Left cardiac atrium (tissue), 4 donors: ENCODE data around the gene NTM. TPM values are rescaled to one million over a fixed set of nuclear protein-coding genes. Genes with fewer than 3 reads are reported as not detected.

ENCODE experiments used
- ATAC-seq, 2 donors: fragments of 200-7000 bp; cut with Tn5 transposase; one replicate each; pipeline ENCODE4 v1.9.1; 2020; ENCODE audit warnings: mild to moderate bottlenecking in 2 of 2, moderate library complexity in 2 of 2
- DNase-seq: peaks from one replicate; pipeline ENCODE4 v3.0.0-alpha.2; 2020
- intact Hi-C, 2 donors: fragments of 100-400 bp; cut with DNase I; formaldehyde crosslinking; loops; one replicate each; pipeline versions ENCODE4 v1.14.1 to v1.15.1; 2022 to 2023
- total RNA-seq, 2 donors: library from RNA; stranded (reverse); fragmentation: NEBNext Ultra II Directional; extraction: Animal tissue kit (Norgen Biotek cat#: 25700); gene quantifications; one replicate each; pipeline ENCODE4 v1.2.1, GENCODE V29; 2021
- donor health status: DM: no; HTN: yes; CAD: no.
- donor health status: DM: no; HTN: yes; CAD: no; lungs with severe emphysema.
- donor health status: DM: yes; HTN: yes; CAD: no.
- donor health status: Dilated cardiomyopathy.

NTM gene
- total RNA-seq, 2 donors from 2014 or later = 21.5 to 37.4 TPM

DNA sequence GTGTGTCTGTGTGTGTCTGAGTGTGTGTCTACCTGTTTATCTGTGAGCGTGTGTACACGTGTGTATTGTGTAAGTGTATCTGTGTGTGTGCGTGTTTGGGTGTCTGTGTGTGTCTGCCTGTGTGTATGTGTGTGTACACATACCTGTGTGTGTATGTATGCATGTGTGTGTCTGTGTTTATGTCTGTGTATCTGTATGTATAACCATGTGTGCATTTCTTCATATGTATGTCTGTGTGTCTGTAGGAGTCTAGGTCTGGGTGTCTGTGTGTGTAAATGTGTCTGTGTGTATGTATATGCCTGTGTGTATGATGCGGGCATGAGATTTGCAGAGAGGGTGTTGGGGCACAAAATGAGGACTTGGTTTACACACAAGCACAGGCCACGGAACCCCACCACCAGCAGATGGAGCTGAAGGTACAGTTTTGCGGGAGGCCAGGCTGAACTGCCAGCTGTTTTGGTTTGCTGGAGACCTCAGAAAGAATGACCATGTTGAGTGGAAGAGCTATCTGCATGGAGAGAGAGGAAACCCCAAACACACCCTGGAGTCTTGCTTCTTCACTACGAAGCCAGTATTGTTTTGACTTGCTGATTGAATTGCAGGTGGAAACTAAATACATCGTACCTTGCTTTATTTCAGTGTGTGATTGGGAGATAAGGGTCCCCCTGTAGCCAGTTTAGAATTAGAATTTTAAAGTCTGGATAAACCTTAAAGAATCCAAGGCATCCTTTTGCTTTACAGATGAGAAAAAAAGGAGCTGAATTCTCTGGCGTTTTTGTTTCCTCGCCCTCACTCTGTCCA lies 497.2 kb downstream of the NTM start:
- peak; percentile 69 for DNase-seq
- ATAC-seq = peak; percentile 87 to 90
- intact Hi-C loops = loop anchor here in 1 of 2 donors (5.0 to 10.0 kb wide), 3 partner anchors 260 to 535 kb away; no protein-coding TSS in a partner anchor

DNA sequence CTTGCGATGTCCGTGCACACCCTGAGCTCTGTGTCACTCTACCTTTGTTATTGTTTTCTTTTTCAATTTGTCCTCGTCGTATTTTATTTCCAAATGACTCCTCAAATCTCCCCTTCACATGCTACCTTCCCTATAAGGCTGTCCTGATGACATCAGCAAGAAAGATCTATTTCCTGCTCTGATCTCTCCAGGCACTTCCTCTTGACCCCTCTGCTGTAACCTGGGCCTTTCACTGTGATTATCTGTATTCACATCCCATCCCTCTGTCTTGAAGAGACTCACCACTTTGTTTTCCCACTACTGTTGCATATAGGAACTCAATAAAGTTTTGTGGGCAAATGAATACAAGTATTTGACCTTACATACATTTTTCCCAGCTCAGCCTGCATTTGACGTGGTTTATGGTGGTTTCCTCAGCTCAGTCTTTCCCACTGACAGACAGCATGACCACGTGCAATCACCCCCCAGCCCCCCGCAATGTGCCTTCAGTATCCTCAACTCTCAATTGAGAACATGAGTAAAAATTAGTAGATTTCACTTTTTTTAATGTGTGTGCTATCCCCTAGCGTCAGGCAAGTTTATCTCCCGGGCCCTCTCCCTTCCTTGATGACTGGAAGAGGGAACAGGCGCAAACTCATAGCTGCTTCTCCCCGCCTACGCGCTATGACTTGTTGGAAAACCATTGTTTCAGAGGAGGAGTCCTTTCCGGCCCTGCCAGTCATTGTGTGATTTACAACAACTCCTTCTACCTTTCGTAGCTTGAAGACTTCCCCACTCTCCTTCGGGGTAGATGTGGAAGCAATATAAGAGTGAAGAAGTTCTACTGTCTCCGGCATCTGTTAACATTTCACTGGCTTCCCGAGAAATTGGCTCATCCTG lies 498.5 kb downstream of the NTM start:
- intact Hi-C loops = loop anchor here in 1 of 2 donors (5.0 to 10.0 kb wide), 3 partner anchors 258 to 533 kb away; no protein-coding TSS in a partner anchor
- DNase-seq (no peak), ATAC-seq (no peak)

DNA sequence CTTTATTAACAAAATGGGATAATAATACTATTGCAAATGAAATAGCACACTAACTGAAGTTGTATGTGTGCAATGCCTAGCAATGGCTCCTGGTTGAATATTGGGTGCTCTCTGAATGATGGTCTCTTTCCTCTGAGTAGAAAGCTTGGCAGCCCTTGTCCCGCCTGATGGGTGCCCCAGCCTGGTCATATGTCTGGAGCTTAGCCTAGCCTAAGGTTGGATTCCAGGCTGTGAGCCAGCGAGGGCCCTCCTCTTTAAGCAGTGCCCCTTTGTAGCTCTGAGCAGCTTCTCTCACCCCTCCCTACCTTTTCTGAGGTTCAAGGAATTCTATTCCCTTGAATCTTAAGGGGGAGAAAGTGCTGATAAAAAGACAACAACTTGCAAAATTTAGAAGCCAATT lies 499.9 kb downstream of the NTM start:
- DNase-seq = no peak
- ATAC-seq = no peak
- intact Hi-C loops = no loop called here

DNA sequence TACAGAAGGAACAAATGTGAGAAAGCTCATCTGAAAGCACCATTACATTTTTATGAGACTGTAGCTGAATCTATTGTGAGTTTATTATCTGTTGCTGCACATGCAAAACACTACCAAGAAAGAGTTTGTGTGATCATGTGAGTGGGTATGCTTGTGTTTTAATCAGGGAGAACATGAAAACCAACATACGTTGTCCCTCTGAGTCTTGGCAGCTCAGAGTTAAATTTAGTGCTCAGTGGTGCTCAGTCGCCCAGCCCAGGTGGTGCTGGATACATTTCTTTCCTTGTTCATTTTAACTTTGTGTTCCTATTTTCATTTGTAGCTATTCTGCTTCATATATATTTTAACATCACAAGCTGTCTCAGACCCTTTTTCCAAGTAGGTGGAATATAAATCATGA lies 500.6 kb downstream of the NTM start:
- no peak for ATAC-seq
- intact Hi-C loops = no loop called here
- DNase-seq = no peak

DNA sequence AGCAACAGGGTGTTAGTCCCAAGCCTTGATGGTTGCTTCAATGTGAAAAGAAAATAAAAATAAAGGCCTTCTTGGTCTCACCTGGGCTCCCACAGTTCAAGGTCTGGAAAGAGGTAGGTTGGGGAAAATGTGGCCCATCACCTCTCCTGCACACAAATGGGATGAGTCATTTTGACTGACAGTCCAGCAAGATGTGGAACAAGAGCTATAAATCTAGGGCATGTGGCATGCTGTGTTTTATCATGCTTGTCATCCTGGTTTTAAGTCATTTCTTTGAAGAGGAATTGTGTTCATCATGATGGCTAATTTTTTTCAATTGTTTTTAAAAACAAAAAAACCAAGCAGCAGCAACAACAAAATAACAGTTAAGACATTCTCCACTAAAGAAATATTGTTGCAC lies 503.7 kb downstream of the NTM start:
- DNase-seq (no peak), ATAC-seq (no peak)
- intact Hi-C loops = no loop called here

DNA sequence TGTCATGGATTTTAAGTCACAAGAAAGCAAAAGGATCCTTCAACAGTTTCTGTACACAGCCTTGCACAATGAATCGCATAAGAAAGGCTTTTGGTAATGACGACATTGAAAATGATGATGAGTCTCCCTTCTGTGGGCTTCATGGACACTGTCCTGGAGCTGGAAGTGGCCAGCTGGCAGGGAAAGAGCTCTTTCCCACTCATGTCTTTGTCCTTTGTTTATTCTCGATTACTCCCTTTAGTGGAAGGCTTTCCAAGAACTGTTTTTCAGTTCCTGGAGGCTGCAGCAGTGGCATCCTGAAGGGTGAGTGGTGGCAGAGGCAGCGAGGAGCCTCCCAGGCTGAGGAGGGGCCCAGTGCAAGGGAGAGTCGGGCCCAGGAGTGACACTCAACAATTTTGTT lies 505.2 kb downstream of the NTM start:
- peak; percentile 39 for DNase-seq

DNA sequence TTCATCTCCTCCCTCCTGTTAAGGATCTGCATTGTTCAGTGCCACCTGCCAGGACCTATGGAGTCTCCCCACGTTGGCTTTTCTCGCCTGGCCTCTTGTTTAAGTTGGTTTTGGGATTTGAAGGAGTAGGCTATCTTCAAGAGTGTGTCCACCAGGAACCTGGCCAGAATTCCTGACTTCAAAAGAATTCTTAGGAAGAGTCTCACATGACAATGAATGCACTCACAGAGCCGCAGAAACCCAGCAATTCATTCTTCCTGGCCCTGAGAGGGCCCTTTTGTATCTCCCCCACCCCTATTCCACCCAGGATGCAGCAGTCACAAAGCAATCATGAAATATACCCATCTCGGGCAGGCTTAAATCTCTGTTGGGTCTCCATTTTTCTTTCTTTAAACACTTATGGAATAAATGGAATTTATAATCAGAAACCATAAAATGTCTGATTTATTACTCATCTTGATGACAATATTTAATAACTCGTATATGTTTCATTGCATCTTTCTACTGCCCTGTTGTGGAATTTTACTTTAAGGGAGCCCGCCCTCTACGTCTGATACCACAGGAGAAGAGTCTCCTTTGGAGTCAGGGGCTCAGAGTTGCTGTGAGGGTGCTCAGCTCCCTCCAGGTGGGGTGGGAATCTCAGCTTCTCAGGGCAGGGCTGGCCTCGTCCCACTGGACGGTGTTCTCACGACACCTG lies 507.0 kb downstream of the NTM start:
- ATAC-seq = no peak
- no peak for DNase-seq
- intact Hi-C loops = no loop called here

More for the DNA sequence above, 505.2 kb downstream of the NTM start:
- intact Hi-C loops = no loop called here
- peak; percentile 44 to 71 for ATAC-seq

DNA sequence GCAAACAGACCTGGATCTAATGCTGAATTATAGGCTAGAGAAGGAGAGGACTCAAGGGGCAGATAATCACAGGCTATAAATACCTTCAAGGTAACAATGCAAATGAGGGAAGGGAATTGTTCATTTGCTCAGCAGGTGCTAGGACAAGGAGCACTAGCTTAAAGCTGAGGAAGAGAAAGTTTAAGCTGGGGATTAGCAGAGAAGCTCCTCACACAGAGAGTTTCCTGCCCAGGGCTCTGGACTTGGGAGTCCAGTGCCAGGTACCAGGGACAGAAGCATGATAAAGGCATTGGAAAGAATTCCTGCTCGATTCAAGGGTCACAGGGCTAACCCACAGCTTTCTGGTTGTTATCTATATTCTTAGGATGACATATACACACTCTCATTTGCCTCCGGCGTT lies 509.9 kb downstream of the NTM start:
- ATAC-seq (no peak), DNase-seq (no peak)
- intact Hi-C loops = no loop called here

DNA sequence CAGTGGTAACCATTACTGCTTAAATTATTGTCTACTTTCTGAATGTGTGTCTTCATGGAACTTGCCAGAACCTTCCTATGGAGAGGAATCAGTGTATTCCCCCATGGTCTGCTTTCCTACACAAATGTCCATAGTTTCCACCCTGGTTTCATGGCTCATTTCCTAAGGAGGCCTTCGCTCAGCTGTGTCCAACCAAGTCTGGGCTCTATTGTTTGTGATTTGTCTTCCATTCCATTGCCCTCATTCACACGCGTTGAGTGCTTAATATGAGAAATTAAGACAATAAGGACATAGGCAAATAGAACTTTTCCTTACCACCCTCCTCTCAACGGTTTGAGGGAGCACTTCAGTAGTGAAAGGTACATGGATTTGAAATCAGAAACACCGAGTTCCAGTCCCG lies 510.6 kb downstream of the NTM start:
- ATAC-seq = no peak
- intact Hi-C loops = no loop called here
- no peak for DNase-seq

DNA sequence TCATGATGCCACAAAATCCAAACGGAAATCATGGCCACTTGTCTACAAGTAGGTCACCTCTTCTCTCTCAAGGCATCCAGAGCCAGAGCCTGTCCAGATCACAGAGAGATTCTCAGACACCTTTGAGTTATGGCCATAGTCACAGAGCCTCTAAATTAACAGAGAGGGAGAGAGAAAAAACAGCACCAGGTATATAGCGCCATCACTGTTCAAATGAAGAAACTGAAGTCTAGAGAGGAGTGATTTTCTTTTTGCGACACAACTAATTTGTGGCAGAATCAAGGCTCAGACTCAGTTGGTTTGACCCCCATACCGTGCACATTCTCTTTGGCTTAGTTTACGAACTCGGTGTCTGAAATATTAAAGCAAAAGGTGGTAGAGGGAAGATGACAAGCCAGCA lies 512.9 kb downstream of the NTM start:
- intact Hi-C loops = no loop called here
- ATAC-seq (no peak), DNase-seq (no peak)

DNA sequence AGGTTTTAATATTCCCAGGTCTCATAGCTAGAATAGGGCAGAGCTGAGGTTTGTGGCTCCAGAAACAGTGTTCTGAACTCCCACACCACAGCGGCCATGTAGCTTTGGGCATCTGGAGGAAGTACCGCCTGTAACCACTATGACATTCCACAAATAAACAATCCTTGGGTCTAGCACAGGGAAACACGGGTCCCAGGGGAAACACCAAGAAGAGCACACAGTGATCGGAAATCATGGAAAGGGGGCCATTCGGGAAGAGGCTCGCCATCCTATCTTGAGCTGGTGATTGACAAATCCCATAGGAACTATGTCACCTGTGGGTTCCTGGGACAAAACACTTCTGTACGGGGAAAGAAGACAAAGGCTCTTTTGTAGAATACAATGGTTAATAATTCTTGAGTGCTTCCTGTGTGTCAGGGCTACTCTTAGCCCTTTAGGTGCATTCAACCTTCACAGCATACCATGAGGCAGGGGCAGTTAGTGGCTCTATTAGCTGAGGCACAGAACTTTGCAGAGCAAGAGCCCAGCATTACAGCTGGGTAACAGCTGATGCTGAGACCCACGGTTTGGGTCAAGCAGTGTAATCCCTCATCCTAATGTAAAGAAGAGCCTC lies 514.2 kb downstream of the NTM start:
- ATAC-seq (no peak), DNase-seq (no peak)
- intact Hi-C loops = no loop called here

DNA sequence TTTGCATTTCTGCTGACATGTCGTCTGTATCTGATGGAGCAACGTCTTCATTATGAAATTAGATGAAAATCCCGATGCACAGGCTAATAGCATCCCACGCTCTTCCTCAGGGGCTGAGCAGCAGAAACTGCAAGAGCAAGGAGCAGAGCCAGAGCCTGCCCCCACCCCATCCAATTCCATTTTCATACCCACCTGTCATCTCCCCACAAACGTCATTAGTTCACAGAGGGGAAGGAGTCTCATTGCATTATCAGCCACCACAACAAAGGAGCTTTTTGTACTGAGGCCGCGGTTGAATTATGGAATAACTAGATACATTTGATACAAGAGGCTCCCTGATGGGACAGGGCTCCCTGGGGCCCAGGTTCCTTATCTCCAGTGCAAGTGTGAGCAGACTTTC lies 515.0 kb downstream of the NTM start:
- intact Hi-C loops = no loop called here
- no peak for ATAC-seq

DNA sequence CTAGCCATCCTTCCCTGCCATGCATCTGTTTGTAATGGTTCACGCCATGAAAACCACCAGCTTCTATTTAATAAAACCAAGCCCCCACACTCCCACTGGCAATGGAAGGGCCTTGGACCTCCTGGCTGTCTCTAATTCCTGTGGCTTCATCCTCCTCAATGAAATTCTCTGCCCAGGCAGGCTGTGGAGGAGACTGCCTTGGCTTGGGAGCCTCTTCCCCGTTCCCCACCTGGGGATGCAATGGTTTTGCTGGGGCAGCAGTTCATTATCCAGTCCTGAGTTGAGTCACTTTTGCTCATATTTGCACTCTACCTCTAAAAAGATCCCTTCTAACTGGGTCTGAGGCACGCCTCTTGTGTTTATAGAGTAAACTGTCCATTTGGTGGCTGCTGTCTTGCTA lies 515.8 kb downstream of the NTM start:
- intact Hi-C loops = no loop called here
- ATAC-seq = no peak

More for the DNA sequence above, 515.0 kb downstream of the NTM start:
- no peak for DNase-seq

DNA sequence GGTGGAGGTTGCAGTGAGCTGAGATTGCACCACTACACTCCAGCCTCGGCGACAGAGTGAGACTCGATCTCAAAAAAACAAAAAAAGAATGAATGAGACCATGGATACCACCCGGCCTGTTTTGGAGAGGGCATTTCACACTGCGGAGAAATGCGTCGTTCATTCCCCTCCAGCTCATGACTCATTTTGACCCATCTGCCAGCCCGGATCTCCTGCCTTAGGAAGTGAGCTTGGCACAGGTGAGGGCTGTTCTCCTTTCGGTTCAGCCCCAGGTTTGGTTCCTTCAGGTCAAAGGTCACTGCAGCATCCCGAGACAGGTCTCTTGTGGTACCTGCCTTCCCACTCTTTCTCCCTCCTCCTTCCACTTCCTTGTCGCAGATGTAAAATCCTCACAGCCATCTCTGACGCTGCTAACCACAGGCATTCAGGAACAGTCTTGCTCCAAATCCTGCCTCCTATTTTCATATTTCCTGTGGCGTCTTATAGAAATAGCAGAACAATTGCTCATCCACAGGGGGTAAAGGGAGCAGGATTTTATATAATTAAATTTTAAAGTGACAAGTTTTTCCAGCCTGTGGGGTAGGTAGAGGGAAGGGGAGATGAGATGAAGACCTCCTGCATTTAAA lies 517.9 kb downstream of the NTM start:
- intact Hi-C loops = no loop called here
- ATAC-seq = no peak

More for the DNA sequence above, 515.8 kb downstream of the NTM start:
- DNase-seq = no peak

DNA sequence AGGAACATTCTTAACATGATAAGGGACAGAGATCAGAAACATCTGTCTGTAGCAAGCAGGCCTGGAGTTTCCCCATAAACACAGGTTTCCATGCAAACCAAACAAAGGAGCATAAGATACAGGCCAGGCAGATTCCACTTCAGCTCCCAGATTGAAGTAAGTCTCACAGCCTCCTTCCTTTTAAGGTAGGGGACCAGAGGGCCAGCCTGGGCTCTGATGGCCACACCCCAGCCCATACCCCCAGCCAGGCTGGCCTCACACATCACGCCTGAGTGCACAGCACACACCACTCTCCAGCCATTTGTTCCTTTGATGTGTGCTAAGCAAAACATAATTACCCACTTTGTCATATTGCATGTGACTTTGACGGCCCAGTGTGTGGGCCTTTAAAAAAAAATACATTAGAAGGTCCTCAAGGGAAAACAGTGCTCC lies 518.7 kb downstream of the NTM start:
- peak in 1 of 2 donors; percentile 84 for ATAC-seq
- DNase-seq = no peak
- intact Hi-C loops = no loop called here

More for the DNA sequence above, 517.9 kb downstream of the NTM start:
- DNase-seq = no peak

DNA sequence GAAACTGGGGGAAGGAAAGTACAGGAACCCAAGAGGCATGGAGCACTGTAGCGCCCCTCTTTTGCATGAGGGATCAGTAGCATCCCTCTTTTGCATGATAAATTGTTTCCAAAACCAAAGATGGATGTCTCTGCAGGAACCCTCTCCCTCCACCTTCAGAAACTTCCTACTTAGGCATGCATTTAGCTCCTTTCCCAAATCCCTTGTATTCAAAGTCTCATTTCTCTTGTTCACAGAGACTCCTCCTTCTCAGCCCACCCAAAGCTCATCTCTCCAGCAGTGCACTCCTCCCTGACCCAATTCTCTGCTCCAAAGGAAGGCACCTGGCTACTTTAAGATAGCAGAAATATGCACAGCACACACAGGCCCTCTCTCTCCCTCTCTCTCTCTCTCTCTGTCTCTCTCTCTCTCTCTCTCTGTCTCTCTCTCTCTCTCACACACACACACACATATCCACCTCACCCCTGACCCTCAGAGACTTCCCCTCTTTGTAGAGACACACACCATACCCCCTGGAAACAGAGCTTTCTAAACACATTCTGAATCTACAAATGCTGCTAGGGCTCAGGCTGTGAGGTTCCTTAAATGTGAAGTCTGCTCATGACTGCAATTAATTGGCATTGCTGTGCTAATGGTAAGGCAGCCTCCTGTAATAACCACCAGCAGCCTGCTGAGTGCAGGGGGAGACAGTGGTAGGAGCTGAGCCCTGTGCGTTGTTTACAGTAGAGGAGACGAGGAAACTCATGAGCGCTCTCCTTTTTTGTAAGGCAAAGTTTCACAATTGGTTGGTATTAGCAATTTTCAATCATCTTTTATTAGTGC lies 519.6 kb downstream of the NTM start:
- DNase-seq (no peak), ATAC-seq (peak; percentile 61 to 67)
- intact Hi-C loops = no loop called here

DNA sequence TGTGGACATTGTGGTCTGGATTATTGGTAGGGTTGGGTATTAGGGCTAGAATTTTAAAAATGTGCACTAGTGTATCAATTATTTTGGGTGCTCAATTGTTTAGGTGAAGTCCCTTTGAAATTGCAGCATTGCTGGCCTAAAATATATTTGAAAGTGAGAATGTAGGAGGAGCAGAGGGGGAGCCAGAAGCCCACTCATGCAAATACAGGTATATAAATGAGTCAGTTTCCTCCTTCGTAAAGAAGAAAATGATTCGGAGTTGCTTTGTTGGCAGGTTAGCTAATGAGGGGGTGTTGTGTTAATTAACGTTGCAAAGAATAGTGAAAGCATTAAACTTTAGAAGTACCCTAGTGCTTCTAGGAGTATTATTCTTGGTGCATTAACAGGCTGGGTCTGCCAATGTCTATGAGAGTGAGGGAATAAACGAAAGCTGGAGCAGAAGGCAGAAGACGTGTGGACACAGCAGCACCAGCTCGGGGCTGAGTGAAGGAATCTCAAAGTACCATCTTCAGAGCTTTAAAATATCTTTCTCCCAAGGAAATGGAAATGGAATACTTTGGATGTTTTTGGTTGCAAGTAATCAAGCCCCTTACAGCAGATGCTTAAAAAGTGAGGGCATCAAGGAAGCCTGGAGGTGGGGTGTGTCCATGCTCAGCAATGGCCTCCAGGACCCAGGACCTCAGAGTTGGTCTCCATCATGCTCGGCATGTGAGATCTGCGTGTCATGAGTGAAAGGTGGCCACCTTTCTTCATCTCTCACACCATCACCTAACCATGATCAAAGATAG lies 522.9 kb downstream of the NTM start:
- ATAC-seq = no peak
- intact Hi-C loops = no loop called here
- DNase-seq = no peak
